H54 (cell line): Measurements from ENCODE around the gene OR6F1.

Experiments
- DNase-seq: peaks from one replicate; pipeline ENCODE4 v3.0.0; 2011; ENCODE audit warnings: low spot score, mixed read lengths; ENCODE audit not compliant: insufficient read length
- FAIRE-seq: peaks from 3 replicates; lab custom pipeline; 2011; peaks lifted over from hg19 to GRCh38; lab: Jason Lieb, UNC
- POLR2A ChIP-seq: IDR thresholded peaks from 2 replicates; pipeline ENCODE4 v1.6.1; 2011; ENCODE audit warnings: low read depth, mild to moderate bottlenecking, low read length

Gene OR6F1

DNA sequence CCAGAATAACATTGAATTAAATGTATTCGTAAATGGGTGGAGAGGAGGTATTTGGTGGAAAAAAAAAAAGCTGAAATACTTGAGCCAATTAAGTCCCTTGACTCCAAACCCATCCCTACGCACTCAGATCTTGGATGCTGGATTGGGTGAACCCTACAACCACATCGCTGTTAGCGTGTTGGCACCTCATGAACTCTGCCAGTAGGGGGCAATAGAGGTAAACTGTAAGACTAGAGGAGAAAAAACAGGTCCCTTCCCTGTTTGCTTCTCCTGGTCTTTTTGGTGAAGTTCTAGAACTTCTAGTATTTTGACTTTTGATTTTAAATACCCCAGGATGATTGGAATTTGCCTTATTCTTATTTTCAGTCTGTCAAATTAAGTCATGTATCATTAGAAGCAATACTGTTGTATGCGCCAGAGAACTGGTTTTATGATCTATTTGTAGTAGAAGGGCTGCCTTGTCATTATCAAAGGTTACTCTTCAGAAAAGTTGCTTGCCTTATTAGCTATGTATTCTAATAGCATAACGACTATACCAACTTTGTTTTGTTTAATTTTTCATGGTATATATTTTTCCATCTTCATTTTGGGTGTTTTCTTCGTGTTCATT, 35.1 kb downstream of the OR6F1 start:
- FAIRE-seq (no peak), DNase-seq (peak; percentile 8)
- no peak for TF ChIP-seq POLR2A

DNA sequence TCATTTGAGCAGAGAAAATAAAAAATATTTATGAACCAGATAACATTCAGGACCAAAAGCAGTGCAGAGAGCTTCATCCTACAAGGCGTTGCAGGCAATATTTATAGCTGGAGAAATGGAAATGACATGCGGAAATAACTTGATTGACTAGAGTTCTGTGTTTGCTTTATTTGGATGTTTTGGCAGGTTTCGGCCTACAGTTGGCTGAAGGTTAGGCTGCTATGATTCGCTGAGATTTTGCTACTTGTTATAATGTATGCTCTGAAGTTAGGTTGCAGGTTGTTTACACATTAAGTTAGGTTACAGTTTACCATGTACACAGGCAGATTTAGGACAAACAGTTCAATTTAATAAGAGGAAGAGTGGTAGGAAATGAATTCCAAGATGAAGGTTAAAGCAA, 36.3 kb downstream of the OR6F1 start:
- no peak for DNase-seq
- no peak for TF ChIP-seq POLR2A
- no peak for FAIRE-seq

DNA sequence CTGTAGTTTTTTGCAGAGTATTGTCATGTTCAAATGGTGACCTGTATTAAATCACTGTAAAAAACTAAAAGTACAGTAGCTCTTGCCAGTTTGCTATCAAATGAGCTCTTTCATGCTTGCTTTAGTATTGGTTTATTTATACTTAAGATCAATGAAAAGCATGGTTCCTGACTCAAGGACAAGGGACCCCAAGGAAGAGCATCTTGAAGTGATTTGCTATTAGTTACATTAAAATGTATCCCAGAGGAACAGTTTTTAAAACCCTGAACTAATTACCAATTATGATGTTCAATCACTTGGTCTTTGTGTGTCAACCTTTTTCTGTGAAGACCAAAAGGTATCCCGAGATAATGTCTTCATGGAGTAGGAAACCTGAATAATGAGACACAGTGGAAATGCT, 36.8 kb downstream of the OR6F1 start, which contains the start of gene OR13G1:
Gene OR13G1, minus strand, starts transcription at position 101 of the 400 bp plus-strand sequence. CDS start 6,698 bp downstream, outside the sequence.
- FAIRE-seq: no peak
- TF ChIP-seq POLR2A: no peak
- no peak for DNase-seq

DNA sequence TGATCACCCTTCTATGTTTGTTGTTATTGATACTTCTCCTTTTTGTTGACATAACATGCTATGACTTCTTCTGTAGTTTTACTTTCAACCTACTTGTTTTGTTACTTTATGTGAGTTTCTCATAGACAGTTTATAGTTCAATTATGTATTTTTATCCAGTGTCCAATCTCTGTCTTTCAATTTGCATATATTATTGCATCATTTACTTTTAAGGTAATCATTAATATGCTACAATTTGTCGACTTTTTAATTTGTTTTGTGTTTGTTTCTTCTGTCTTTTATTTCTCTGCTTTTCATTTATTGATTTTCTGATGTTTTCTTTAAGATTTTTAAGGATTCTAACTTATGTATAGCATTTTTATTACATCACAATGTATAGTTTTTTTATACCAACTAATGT, 47.2 kb downstream of the OR6F1 start:
- DNase-seq: no peak
- no peak for FAIRE-seq
- no peak for TF ChIP-seq POLR2A
